HUES48 (cell line): ENCODE measurements around the gene SGPP2.
A peak's percentile ranks its signal among the peaks of the same experiment; 100 is the strongest.

ENCODE experiments used
- H3K27ac ChIP-seq: one replicate; pipeline ENCODE4 v1.7.0; 2013; ENCODE audit warnings: low read depth, low read length, inconsistent platforms
- H3K27me3 ChIP-seq: 2 replicates; pipeline ENCODE4 v1.6.1; 2013; ENCODE audit warnings: mild to moderate bottlenecking, low read length; ENCODE audit not compliant: control insufficient read depth, insufficient read depth
- H3K36me3 ChIP-seq: 2 replicates; pipeline ENCODE4 v1.6.1; 2013; ENCODE audit warnings: low read length; ENCODE audit not compliant: control insufficient read depth, insufficient read depth
- H3K4me1 ChIP-seq: 2 replicates; pipeline ENCODE4 v1.6.1; 2013; ENCODE audit warnings: mild to moderate bottlenecking, low read length; ENCODE audit not compliant: control insufficient read depth, insufficient read depth
- H3K4me3 ChIP-seq: 2 replicates; pipeline ENCODE4 v1.5.1; 2013; ENCODE audit warnings: mild to moderate bottlenecking, low read depth, low read length
- H3K9ac ChIP-seq: 2 replicates; pipeline ENCODE4 v1.6.1; 2013; ENCODE audit warnings: mild to moderate bottlenecking, low read depth, low read length, moderate library complexity
- H3K9me3 ChIP-seq: 2 replicates; pipeline ENCODE4 v1.6.1; 2013; ENCODE audit warnings: low read length; ENCODE audit not compliant: control insufficient read depth, insufficient read depth

The SGPP2 gene

DNA sequence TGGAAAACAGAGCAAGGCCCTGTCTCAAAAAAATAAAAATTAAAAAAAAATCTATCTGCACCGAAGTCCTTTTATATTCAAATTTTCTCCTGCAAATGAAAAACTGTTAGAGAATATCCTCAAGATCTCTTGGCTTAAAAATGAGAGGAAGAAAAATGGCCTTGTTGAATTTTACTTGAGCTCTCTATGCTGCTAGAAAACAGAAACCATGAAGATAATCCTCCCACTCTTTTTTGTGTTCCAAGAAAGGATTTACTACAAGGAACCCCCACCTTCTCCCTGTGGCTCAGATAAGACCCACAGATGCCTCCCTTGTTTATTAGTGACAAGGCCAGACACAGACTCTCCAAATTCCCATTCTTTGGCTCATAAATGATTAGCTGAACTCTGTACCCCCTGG is 71.0 kb downstream of the SGPP2 start:
- Histone ChIP-seq H3K4me1 (no peaks in the 10 kb centered on the region), H3K27ac (no peak overlapping the region), H3K4me3 (no peak overlapping the region), H3K36me3 (no peaks in the 10 kb centered on the region), H3K27me3 (no peaks in the 10 kb centered on the region), H3K9me3 (peaks cover 11% of the 10 kb centered on the region), H3K9ac (no peak overlapping the region)

DNA sequence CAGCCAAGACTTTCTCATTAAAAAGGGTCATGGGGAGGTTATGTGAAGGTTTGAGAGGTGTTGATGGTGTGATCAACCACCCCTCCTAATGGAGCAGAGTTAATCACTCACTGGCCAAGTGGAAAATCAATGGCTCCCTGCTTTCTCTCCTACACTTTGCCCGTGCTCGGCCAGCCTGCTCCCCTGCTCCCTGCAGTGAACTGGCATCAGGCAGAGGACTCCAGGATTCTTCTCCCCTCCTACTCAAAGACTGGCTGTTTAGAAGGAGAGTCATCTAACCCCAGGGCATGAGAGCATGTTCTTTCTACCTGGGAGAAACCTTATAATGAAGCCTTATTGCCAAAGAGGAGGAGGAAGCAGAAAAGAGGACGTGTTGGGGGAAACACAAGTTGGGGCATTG is 74.9 kb downstream of the SGPP2 start:
- Histone ChIP-seq H3K4me3 (no peak overlapping the region), H3K36me3 (no peaks in the 10 kb centered on the region), H3K27me3 (no peaks in the 10 kb centered on the region), H3K27ac (no peak overlapping the region), H3K4me1 (no peaks in the 10 kb centered on the region), H3K9ac (no peak overlapping the region), H3K9me3 (no peaks in the 10 kb centered on the region)

DNA sequence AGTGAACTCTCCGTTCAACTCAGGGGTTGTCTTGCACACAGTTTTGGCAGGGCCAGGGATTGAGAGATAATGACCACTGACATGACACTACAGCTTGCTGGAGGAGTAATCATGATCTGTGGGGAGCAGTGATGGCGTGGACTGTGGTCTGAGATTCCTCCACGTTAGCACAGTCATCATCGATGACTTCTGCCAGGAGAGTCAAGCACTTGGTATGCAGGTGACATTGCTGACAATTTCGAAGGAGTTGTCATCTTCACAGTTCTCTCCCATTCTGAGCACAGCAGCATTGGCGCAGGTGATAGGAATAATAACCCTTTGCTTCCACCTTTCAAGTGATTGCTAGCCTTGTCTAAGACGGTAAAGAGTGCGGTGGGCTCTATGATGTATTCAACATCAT is 79.8 kb downstream of the SGPP2 start:
- Histone ChIP-seq H3K4me1 (no peaks in the 10 kb centered on the region), H3K27me3 (no peaks in the 10 kb centered on the region), H3K27ac (no peak overlapping the region), H3K4me3 (no peak overlapping the region), H3K36me3 (no peaks in the 10 kb centered on the region), H3K9me3 (no peaks in the 10 kb centered on the region), H3K9ac (no peak overlapping the region)

DNA sequence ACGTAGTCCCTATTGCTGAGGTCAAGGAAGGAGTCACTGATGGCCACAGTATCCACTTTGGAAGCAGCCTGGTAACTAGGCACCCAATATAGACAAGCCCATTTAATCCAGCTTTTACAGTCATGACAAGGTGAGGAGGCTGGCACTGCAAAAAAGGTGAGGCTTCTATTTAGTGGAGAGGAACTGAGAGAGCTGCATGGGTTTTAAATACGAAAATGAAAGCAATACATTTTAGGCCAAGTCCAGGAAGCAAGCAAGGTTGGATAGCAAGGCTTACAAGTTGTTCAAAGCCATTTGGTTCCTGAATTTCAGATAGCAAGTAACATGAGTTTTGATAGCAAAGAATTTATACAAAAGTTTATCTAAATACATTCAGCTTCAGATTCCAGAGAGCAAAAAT is 80.4 kb downstream of the SGPP2 start:
- Histone ChIP-seq H3K4me3 (no peak overlapping the region), H3K4me1 (no peaks in the 10 kb centered on the region), H3K27me3 (no peaks in the 10 kb centered on the region), H3K9ac (no peak overlapping the region), H3K27ac (no peak overlapping the region), H3K9me3 (no peaks in the 10 kb centered on the region), H3K36me3 (no peaks in the 10 kb centered on the region)

- H3K27ac ChIP-seq, result no peak overlapping the region
- H3K4me1 ChIP-seq, result no peaks in the 10 kb centered on the region
- no peaks in the 10 kb centered on the region for H3K9me3 ChIP-seq
- H3K4me3 ChIP-seq, result no peak overlapping the region
- H3K27me3 ChIP-seq, result no peaks in the 10 kb centered on the region
- H3K36me3 ChIP-seq, result no peaks in the 10 kb centered on the region
- no peak overlapping the region for H3K9ac ChIP-seq
These were observed 82.0 kb downstream of the SGPP2 start for GRCh38 chr2:222506230-222506935.

DNA sequence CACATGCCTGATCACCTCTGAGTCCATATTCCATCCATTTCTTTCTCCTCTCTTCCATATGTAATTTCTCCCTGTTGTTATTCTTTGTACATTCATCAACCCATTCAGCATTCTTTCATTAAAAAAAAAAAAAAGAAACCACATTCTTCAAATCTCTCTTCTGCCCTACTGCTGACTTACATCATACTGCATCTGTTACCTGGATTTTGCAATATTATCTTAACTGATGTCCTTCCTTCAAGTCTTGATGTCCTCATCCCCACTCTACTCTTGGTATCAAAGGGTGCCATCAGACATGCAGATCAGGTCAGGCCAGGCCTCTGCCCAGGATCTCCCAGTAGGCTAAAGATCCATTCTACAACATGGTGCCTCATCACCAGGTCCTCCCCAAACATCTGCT is 90.6 kb downstream of the SGPP2 start:
- no peaks in the 10 kb centered on the region for H3K9me3 ChIP-seq
- H3K4me3 ChIP-seq, result no peak overlapping the region

GRCh38 chr2:222518570-222519381 is 94.4 kb downstream of the SGPP2 start:
- H3K27ac ChIP-seq, result peak overlapping the region; percentile 47
- H3K36me3 ChIP-seq, result no peaks in the 10 kb centered on the region
- H3K9ac ChIP-seq, result no peak overlapping the region
- no peaks in the 10 kb centered on the region for H3K27me3 ChIP-seq
- no peaks in the 10 kb centered on the region for H3K9me3 ChIP-seq
- H3K4me3 ChIP-seq, result no peak overlapping the region
- H3K4me1 ChIP-seq, result peaks cover 12% of the 10 kb centered on the region

More for the DNA sequence above, 90.6 kb downstream of the SGPP2 start:
- no peaks in the 10 kb centered on the region for H3K27me3 ChIP-seq
- peaks cover 12% of the 10 kb centered on the region for H3K4me1 ChIP-seq
- H3K9ac ChIP-seq, result no peak overlapping the region
- no peak overlapping the region for H3K27ac ChIP-seq
- no peaks in the 10 kb centered on the region for H3K36me3 ChIP-seq

GRCh38 chr2:222521099-222521498 is 96.8 kb downstream of the SGPP2 start:
- no peaks in the 10 kb centered on the region for H3K27me3 ChIP-seq
- H3K27ac ChIP-seq, result no peak overlapping the region
- H3K9ac ChIP-seq, result no peak overlapping the region
- peaks cover 12% of the 10 kb centered on the region for H3K4me1 ChIP-seq
- no peak overlapping the region for H3K4me3 ChIP-seq
- no peaks in the 10 kb centered on the region for H3K36me3 ChIP-seq
- H3K9me3 ChIP-seq, result no peaks in the 10 kb centered on the region

DNA sequence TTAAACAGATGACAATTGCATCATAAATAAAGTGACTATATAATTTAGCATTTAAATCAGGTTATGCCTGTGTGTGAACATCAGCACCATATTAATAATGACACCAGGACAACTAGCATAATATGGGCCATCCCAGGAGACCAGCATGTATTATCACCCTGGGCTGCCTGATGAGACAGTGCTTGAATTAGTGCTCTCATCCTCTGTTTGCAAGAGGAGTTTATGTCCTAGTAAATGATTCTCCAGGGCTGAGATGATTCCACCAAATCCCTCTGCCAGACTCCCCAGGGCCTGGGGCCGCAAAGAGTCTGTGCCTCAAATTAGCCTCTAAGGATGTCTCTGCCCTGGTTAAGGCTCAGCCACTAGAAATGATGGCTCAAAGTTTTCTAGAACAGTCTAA is 97.7 kb downstream of the SGPP2 start:
- H3K36me3 ChIP-seq, result no peaks in the 10 kb centered on the region
- no peaks in the 10 kb centered on the region for H3K9me3 ChIP-seq
- no peaks in the 10 kb centered on the region for H3K27me3 ChIP-seq
- no peak overlapping the region for H3K27ac ChIP-seq
- peaks cover 12% of the 10 kb centered on the region for H3K4me1 ChIP-seq
- H3K4me3 ChIP-seq, result no peak overlapping the region
- H3K9ac ChIP-seq, result no peak overlapping the region

DNA sequence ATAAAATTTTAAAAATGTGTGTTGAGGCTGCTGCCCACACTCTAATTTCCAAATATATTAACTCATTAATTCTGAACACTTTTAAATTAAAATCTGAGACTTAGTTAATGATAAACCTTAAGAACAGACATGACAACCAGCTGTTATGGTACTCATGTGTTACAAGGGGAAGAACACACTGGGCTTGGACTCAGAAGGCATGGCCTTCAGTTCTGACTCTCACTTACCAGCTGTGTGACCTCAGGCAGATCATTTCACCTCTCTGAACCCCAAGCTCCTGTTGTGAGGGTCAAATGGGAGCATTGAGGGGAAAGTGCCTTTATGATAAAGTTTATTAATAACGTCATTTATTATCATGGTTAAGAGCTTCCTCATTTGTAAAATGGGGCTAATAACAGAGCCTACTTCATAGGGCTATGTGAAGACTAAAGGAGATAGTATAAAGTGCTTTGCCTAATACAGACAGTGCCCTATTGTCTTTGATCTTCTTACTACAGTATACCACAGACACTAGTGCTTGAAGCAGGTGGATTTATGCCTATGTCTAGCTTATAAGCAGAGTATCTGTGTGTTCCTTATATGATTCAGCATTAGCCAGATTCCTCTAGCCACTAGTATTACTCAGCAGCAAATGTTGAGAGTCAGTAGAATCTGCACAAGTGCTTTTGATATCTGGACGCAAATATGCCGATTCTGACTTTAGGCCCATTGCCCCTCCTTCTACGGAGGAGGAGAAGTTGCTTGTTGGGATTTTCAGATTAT is 99.6 kb downstream of the SGPP2 start:
- H3K27me3 ChIP-seq, result no peaks in the 10 kb centered on the region
- H3K27ac ChIP-seq, result no peak overlapping the region
- no peaks in the 10 kb centered on the region for H3K4me1 ChIP-seq
- no peak overlapping the region for H3K4me3 ChIP-seq
- H3K9me3 ChIP-seq, result no peaks in the 10 kb centered on the region
- no peaks in the 10 kb centered on the region for H3K36me3 ChIP-seq
- no peak overlapping the region for H3K9ac ChIP-seq

- Histone ChIP-seq H3K9ac (no peak overlapping the region), H3K4me1 (no peaks in the 10 kb centered on the region), H3K27me3 (no peaks in the 10 kb centered on the region), H3K9me3 (no peaks in the 10 kb centered on the region), H3K36me3 (no peaks in the 10 kb centered on the region), H3K27ac (no peak overlapping the region), H3K4me3 (no peak overlapping the region)
These were observed 101.5 kb downstream of the SGPP2 start for GRCh38 chr2:222525811-222526210.
